Measurements from ENCODE around the gene ACSM2A. TPM values are rescaled to one million over a fixed set of nuclear protein-coding genes. Genes with fewer than 3 reads are reported as not detected.
"Not testable (repeated sequence)": the region's sequence is repeated elsewhere in the genome, so short reads cannot be mapped to it uniquely, and the experiment has no call there.

The ACSM2A gene
- total RNA-seq, 1 experiment from 2014 or later = not detected

DNA sequence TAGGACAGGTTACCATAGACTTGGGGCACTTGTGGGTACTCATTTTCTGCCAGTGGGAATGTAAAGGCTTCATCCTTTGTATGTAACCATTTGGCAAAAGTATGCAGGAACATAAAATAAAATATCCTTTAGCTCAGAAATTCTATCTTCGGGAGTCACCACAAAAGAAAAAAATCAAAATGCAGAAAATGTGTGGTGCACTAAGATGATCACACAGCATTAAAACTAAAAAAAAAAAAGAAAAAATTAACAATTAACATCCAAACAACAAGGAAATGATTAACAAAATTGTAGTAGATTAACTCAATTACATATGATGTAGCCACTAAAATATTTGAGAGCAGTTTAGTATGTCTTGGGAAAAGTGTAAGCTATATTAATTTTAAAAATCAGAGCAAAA is 10.6 kb upstream of the ACSM2A start:
- DNase-seq (ENCODE audit: low read depth, low spot score); in situ Hi-C loops (cut with HindIII; ENCODE audit: low pct_unique_long_range_greater_than_20kb, low sequenced_read_pairs): not testable (repeated sequence)

DNA sequence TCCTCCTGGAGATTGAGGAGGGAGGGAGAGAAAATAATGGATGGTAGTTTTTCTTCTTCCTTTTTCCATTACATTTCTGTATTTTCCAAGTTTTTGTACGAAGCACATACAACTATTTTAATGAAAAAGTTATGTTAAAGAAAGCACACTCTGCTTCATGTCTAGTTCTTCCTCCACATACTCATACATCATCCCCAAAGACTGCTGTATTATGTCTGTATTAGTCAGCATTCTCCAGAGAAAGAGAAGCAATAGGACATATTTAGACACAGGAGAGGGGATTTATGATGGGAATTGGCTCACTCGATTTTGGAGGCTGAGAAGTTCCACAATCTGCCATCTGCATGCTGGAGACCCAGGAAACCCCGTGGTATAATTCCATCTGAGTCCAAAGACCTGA is 10.1 kb upstream of the ACSM2A start:
- DNase-seq (ENCODE audit: low read depth, low spot score) = no peak
- in situ Hi-C loops (cut with HindIII; ENCODE audit: low pct_unique_long_range_greater_than_20kb, low sequenced_read_pairs) = no loop called here

DNA sequence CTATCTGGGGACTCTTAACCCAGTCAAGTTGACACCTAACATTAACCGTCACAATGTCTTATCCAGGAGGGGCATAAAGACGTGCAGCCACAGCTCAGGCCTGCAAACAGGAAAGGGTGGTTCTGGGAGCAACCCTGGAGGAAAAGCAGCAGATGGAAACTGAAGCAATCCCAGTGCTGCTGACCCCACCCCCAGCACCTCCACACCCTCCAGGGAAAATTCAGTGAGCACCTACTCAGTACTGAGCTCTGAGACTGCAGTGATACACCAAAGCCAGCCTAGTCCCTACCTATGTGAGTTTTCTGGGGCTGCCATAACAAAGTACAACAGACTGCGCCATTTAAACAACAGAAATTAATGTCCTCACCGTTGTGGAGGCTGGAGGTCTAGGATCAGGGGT is 9.5 kb upstream of the ACSM2A start:
- DNase-seq (ENCODE audit: low read depth, low spot score); in situ Hi-C loops (cut with HindIII; ENCODE audit: low pct_unique_long_range_greater_than_20kb, low sequenced_read_pairs): not testable (repeated sequence)

DNA sequence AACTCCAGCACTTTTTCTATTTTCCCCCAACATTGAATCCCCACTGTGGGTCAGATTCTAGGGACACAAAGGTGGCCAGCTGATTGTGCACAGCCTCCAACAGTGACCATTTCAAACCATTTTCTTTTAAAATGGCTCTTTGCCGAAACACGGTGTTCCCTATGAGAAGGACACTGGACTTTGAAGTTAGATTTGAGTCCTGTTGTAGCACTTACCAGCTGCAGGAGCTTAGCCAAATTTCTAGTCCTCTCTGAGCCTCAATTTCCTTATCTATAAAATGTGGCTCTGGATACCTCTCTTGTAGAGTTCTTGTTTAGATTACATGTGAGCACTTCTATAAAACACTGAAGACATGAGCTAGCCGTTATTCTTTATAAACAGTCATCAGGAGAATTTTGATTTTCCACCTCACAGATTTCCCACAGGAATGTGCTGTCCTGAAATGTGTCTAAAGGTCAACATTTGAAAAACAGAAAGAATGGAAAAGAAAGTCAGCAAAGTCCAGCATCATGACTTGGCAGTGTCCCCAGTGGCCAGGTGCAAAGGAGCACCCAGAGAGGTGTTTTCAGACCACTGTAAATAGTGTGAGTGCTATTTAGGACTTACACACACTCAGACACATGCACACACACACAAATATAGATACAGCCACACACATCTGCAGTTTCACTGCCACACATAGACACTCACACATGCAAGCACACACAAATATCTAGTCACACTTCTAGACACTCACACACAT is 4.5 kb upstream of the ACSM2A start:
- DNase-seq (ENCODE audit: low read depth, low spot score); in situ Hi-C loops (cut with HindIII; ENCODE audit: low pct_unique_long_range_greater_than_20kb, low sequenced_read_pairs): not testable (repeated sequence)

DNA sequence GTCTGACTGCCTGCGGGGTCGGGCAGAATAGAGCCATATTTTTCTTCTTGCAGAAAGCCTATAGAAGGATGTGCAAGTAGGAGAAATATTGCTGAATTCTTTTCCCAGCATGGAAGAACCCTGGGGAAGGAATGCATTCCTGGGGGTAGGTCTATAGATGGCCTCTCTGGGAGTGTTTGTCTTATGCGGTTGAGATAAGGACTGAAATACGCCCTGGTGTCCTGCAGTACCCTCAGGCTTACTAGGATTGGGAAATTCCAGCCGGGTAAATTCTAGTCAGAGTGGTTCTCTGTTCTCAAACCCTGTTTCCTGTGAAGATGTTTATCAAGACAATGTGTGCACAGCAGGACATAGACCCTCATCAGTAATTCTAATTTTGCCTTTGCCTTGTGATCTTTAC is 2.3 kb downstream of the ACSM2A start:
- DNase-seq (ENCODE audit: low read depth, low spot score); in situ Hi-C loops (cut with HindIII; ENCODE audit: low pct_unique_long_range_greater_than_20kb, low sequenced_read_pairs): not testable (repeated sequence)

DNA sequence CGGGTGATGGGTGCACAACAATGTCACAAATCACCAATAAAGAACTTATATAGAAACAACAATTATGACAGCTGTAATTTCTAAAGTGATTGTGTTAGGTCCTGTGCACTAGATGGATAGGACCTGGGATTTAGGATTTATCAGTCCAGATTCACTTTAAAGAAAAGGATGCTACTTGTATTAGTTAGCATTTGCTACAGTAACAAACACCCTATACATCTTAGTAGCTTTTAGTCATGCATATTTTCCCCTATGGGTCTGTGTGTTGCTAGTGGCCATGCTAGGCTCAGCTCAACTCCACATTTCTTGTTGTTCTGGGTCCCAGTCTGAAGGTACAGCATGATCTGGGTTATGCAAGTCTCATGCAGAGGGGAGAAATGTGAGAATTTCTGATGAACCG is 7.9 kb downstream of the ACSM2A start:
- DNase-seq (ENCODE audit: low read depth, low spot score); in situ Hi-C loops (cut with HindIII; ENCODE audit: low pct_unique_long_range_greater_than_20kb, low sequenced_read_pairs): not testable (repeated sequence)

DNA sequence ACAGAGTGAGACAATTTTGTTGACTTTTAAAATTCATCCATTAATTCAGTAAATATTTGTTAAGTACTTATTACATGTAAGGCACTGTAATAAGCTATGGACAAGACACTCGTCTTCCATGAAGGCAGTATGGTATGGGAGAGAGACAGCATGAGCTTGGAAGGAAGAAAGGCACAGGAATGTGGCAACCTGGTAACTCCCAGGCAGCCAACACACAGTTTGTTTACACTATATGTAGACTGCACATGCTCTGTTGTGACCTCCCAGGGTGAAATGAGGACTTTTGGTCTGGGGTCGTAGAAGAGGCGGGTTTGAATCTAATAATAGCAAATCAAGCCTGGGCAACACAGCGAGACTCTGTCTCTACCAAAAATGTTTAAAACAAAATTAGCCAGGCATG is 9.0 kb downstream of the ACSM2A start:
- in situ Hi-C loops (cut with HindIII; ENCODE audit: low pct_unique_long_range_greater_than_20kb, low sequenced_read_pairs) = not testable (repeated sequence)

DNA sequence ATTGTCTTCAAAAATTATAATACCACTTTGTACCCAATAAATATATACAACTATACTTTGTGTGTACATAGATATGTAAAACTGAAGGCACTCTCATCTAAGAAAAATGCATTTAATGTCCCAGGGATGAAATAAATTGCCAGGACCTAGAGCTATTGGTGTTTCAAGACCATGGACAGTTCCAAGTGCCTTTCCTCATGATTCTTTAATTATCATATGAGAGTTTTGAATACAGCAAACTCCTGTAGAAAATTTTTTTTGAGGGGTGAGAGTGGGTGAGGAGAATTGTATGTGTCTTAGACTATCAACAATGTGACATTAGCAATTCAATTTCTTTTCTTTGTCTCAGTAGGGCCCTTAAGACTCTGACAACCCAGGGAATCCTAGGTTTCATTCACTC is 17.6 kb downstream of the ACSM2A start:
- DNase-seq (ENCODE audit: low read depth, low spot score); in situ Hi-C loops (cut with HindIII; ENCODE audit: low pct_unique_long_range_greater_than_20kb, low sequenced_read_pairs): not testable (repeated sequence)

More for the DNA sequence above, 9.0 kb downstream of the ACSM2A start:
- DNase-seq (ENCODE audit: low read depth, low spot score) = not testable (repeated sequence)

DNA sequence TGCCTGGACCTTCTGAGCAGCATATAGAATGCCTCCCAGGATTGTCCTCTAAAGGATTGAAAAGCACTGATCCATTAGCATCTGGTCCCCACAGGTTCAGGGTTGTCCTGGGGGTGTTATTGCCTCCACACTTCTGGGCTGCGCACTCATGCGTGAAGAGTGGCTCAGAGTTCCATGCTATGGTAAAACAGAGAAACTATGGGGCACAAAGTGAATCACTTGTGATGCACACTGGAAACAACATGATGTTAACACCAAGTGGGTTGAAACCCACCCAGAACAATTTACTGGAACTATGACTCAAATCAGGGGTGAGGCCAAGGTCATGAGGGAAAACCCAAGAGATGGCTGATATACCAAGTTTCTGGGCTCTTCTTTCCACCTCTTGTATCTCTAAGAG is 18.6 kb downstream of the ACSM2A start:
- in situ Hi-C loops (cut with HindIII; ENCODE audit: low pct_unique_long_range_greater_than_20kb, low sequenced_read_pairs); DNase-seq (ENCODE audit: low read depth, low spot score): not testable (repeated sequence)

DNA sequence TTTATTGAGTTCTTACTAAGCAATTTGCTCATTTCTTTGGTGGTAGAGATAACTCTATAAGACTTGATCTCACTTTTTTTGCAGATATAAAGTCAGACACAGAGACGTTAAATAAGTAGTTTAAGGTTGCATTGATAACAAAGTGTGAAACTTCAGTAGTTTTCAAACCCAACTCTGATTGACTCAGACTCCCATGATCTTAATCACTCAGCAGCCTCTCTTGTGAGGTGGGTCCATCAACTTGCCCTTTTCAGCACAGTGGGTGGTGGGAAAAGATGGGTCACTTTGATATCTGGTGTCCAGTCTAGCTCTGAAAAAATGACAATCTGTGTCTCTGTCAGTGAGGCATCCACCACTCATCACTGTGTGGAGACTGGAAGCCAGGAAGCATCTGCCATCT is 19.4 kb downstream of the ACSM2A start:
- DNase-seq (ENCODE audit: low read depth, low spot score); in situ Hi-C loops (cut with HindIII; ENCODE audit: low pct_unique_long_range_greater_than_20kb, low sequenced_read_pairs): not testable (repeated sequence)

DNA sequence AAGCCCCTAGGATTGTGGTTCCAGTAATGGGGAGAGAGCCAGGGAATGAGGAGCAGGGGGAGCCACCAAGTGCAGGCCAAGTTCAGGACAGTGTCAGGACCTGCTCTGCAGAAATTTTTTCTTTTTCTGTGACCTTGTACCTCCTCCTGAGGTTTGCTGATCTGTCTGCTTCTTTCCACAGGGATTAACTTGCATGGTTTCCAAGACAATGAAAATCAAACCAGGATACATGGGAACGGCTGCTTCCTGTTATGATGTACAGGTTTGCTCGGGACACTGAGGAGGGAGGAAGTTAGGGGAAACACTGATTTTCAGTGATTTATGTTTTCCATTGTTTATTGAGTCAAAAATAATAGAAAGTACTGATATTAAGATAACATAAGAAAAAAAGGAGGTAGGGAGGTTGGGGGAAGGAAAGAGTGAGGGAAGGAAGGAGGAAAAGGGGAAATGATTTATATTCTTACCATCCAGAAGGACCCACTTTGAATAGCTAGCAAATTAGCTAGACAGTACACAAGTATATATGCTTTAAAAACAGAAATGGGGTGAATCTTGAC is 25.9 kb downstream of the ACSM2A start:
- DNase-seq (ENCODE audit: low read depth, low spot score); in situ Hi-C loops (cut with HindIII; ENCODE audit: low pct_unique_long_range_greater_than_20kb, low sequenced_read_pairs): not testable (repeated sequence)

DNA sequence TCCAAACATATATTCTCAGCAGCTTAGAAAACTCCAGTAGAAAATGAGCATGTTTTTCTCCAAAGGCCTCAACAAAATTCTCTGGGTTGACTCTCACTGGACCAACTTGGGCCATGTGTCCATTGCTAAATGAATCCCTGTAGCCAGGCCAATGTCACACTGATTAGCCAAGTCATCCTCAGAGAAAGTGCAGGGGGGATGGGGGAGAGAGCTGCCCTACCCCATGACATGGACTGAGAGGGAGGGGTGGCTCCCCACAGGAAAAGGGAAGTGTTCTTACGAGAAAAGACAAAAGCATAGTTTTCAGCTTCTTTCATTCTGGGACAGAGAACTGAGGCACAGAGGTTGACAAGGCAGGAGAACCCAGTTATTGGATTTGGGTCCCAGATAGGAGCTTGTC is 32.7 kb downstream of the ACSM2A start:
- in situ Hi-C loops (cut with HindIII; ENCODE audit: low pct_unique_long_range_greater_than_20kb, low sequenced_read_pairs); DNase-seq (ENCODE audit: low read depth, low spot score): not testable (repeated sequence)

DNA sequence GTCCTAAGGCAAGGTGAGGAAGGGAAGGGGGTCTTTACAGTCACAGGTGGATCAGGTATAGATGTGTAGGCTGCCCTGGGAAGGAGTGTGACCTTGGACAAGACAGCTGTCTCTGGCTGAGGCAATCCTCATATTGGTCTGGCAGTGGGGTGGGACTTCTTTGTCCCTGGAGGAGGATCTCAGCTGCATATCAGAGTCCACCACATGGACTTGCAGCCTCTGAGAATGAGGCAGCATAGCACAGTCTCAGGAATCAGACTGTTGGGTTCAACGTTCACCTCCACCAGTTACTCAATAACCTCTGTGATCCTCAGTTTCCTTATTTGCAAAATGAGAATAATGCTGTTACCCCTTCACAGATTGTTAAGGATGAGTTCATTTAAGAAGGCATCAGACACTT is 33.4 kb downstream of the ACSM2A start:
- DNase-seq (ENCODE audit: low read depth, low spot score) = no peak
- in situ Hi-C loops (cut with HindIII; ENCODE audit: low pct_unique_long_range_greater_than_20kb, low sequenced_read_pairs) = no loop called here

DNA sequence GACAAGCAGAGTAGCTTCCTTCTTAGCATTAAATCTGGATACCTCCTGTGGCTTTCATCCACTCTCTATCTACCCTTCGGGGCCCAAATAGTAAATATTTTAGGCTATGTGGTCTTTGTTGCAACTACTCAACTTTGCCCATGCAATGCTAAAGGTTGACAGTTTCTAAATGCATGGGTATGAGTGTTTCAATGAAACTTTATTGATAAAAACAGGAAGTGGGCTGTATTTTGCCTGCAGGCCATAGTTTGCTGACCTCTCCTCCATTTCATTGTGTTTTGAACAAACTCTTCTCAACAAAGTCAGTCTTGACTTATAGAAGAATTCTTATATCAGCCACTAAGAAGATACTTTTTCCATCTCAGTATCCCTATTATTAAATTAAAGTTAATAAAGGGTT is 34.1 kb downstream of the ACSM2A start:
- in situ Hi-C loops (cut with HindIII; ENCODE audit: low pct_unique_long_range_greater_than_20kb, low sequenced_read_pairs) = no loop called here
- DNase-seq (ENCODE audit: low read depth, low spot score) = no peak

DNA sequence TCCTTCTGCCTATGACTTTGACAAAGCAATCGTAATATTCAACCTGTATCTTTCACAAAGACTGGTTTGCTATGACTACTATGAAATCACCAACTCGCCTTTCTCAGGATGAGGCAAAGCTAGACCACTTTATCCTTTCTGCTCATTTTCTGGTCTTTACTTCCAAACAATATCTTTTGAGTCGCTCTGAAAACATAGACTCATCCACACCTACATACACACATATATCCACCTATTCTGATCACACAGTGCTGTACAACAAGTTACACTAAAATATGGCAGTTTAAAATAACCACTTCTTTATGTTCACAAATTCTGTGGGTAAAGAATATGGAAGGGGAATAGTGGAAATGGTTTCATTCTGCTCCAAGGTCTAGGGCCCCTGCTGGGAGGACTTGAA is 39.7 kb downstream of the ACSM2A start:
- DNase-seq (ENCODE audit: low read depth, low spot score); in situ Hi-C loops (cut with HindIII; ENCODE audit: low pct_unique_long_range_greater_than_20kb, low sequenced_read_pairs): not testable (repeated sequence)

DNA sequence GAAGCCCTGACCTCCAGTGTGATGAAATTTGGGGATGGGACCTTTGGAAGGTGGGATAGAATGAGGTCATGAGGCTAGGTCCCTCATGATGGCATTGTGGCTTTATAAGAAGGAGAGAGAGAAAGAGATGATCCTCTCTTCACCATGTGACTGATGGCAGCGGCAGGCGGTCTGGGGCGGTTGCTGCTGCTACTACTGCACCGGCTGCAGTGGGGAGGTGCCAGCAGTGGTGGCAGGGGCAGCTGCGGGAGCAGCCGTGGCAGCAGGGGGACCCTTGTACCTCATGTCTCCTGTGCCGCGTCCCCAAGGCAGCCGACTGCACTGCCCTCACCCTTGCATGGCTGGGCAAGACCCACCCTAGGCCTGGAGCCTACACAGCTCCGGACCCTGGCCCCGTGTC is 40.1 kb downstream of the ACSM2A start:
- in situ Hi-C loops (cut with HindIII; ENCODE audit: low pct_unique_long_range_greater_than_20kb, low sequenced_read_pairs); DNase-seq (ENCODE audit: low read depth, low spot score): not testable (repeated sequence)

DNA sequence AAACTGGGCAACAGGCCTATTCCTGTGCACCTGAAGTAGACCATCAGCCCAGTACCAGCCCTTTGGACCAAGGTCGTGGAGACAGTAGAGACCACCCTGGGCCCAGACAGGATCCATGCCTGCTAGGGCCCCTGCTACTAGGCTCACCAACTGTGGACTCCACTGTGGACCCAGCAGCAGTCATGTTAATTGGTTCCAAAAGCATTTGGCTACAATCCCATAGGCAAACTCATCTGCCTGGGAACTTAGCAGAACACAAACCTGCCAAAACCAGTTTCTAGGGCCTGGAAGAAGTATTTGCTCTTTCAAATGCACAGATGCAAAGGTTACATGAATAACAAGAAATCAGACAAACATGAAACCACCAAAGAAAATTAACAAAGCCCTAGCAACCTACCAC is 53.1 kb downstream of the ACSM2A start:
- no peak for DNase-seq (ENCODE audit: low read depth, low spot score)
- in situ Hi-C loops (cut with HindIII; ENCODE audit: low pct_unique_long_range_greater_than_20kb, low sequenced_read_pairs) = no loop called here

DNA sequence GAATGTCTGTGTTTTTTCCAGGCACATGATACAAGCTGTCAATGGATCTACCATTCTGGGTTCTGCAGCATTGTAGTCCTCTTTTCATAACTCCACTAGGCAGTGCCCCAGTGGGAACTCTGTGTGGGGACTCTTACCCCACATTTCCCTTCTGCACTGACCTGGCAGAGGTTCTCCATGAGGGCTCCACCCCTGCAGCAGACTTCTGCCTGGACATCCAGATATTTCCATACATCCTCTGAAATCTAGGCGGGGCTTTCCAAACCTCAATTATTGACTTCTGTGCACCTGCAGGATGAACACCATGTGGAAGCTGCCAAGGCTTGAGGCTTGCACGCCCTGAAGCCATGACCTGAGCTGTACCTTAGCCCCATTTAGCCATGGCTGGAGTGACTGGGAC is 56.0 kb downstream of the ACSM2A start:
- no peak for DNase-seq (ENCODE audit: low read depth, low spot score)
- in situ Hi-C loops (cut with HindIII; ENCODE audit: low pct_unique_long_range_greater_than_20kb, low sequenced_read_pairs) = no loop called here

DNA sequence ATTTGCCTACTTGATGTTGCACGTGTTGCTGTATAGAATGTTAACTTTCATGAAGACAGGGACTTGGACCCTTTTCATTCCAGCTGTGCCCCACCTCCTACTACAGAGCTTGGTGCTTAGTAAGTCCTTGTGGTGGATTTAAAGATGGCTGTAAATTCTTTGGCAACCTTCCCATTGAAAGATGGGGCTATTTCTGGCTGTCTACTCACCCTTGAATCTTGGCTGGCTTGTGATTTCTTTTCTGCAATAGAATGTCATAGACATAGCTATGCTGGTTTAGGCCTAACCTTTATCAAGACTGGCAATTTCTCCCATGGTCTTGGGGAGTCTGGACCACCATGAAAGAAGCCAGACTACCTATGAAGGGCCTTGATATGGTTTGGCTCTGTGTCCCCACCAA is 59.0 kb downstream of the ACSM2A start:
- in situ Hi-C loops (cut with HindIII; ENCODE audit: low pct_unique_long_range_greater_than_20kb, low sequenced_read_pairs) = no loop called here
- no peak for DNase-seq (ENCODE audit: low read depth, low spot score)
